Small intestine (tissue), 7 donors: ENCODE data around the gene SRP9. TPM values are rescaled to one million over a fixed set of nuclear protein-coding genes. Genes with fewer than 3 reads are reported as not detected.
"Not testable (repeated sequence)": the region's sequence is repeated elsewhere in the genome, so short reads cannot be mapped to it uniquely, and the experiment has no call there.

Source experiments
- DNase-seq, 2 donors: peaks; one replicate each; pipeline versions ENCODE4 v3.0.0 to v3.0.0-alpha.2; 2013
- FAIRE-seq: peaks from 2 replicates; lab custom pipeline; 2012; peaks lifted over from hg19 to GRCh38; lab: Jason Lieb, UNC
- H3K27ac ChIP-seq, 3 donors: one replicate each; pipeline ENCODE4 v1.5.1; 2013; ENCODE audit warnings: low read length in 2 of 3, mild to moderate bottlenecking in 2 of 3, control low read depth in 1 of 3, inconsistent platforms in 1 of 3, low read depth in 1 of 3, moderate library complexity in 1 of 3
- H3K27me3 ChIP-seq, 3 donors: one replicate each; pipeline ENCODE4 v1.6.1; 2013; ENCODE audit warnings: low read length in 3 of 3, inconsistent platforms in 1 of 3; ENCODE audit not compliant: control insufficient read depth in 3 of 3, insufficient read depth in 3 of 3
- H3K36me3 ChIP-seq, 3 donors: one replicate each; pipeline ENCODE4 v1.6.1; 2013; ENCODE audit warnings: low read length in 3 of 3, inconsistent platforms in 1 of 3, low read depth in 1 of 3, mild to moderate bottlenecking in 1 of 3, moderate library complexity in 1 of 3; ENCODE audit not compliant: control insufficient read depth in 3 of 3, insufficient read depth in 2 of 3
- H3K4me1 ChIP-seq, 3 donors: one replicate each; pipeline ENCODE4 v1.6.1; 2013; ENCODE audit warnings: low read length in 2 of 3, inconsistent platforms in 1 of 3, low read depth in 1 of 3, mild to moderate bottlenecking in 1 of 3, moderate library complexity in 1 of 3; ENCODE audit not compliant: control insufficient read depth in 3 of 3, insufficient read depth in 2 of 3
- H3K4me3 ChIP-seq, 3 donors: one replicate each; pipeline ENCODE4 v1.5.1; 2013; ENCODE audit warnings: low read length in 3 of 3, control low read depth in 1 of 3, inconsistent platforms in 1 of 3, low read depth in 1 of 3, mild to moderate bottlenecking in 1 of 3, moderate library complexity in 1 of 3
- H3K9me3 ChIP-seq, 2 donors: one replicate each; pipeline ENCODE4 v1.6.1; 2013; ENCODE audit warnings: low read depth in 1 of 2, low read length in 1 of 2; ENCODE audit not compliant: control insufficient read depth in 2 of 2, insufficient read depth in 1 of 2
- WGBS, 3 donors: extraction: QIAGEN DNeasy Blood & Tissue Kit; methylation state at CpG; one replicate each; pipeline ENCODE4 v1.1.7; 2013; 5-methylcytosine and 5-hydroxymethylcytosine counted together
- polyA plus RNA-seq, 4 donors: library from polyadenylated mRNA; stranded (reverse) in 3 of 4; unstranded in 1 of 4; fragments of 200-250 nt in 3 of 4; fragments of 120-200 nt in 1 of 4; gene quantifications; one replicate each; pipeline versions ENCODE4 v1.2.1 to v1.2.3, GENCODE V29; 2013
- donor health status: healthy with polysubstance abuse.
- donor health status: control.
- donor health status: control.
- donor health status: Bipolar disorder and iron deficiency.
- donor health status: healthy.

The SRP9 gene
- polyA plus RNA-seq, 4 donors: 219 to 331 (median 289) TPM

- 66 to 89% (median 77%) methylated on average over 3 of the region's 3 CpGs for WGBS, 3 donors
- H3K4me1 ChIP-seq: peaks cover 2 to 20% (median 6%) of the 10 kb centered on the region in 3 donors
Measured at GRCh38 chr1:225774281-225775147, 3.1 kb upstream of the SRP9 start.

DNA sequence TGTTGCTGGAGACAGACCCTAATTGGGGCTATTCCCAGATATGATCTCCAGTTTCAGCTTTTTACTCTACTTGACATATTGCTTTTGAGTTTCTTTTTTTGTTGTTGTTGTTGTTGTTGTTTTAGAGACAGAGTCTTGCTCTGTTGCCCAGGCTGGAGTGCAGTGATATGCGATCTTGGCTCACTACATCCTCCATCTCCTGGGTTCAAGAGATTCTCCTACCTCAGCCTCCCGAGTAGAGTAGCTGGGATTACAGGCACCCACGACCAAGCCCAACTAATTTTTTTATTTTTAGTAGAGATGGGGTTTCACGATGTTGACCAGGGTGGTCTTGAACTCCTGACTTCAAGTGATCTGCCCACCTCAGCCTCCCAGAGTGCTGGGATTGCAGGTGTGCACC, 1.3 kb upstream of the SRP9 start:
- FAIRE-seq (no peak), DNase-seq (no peak)
- H3K27ac ChIP-seq: no peak overlapping the region
- H3K4me3 ChIP-seq: no peak overlapping the region
- 92 to 95% (median 92%) methylated on average over 4 of the region's 4 CpGs for WGBS, 3 donors
- H3K27me3 ChIP-seq: no peaks in the 10 kb centered on the region
- peaks cover 4 to 20% (median 6%) of the 10 kb centered on the region in 3 donors for H3K4me1 ChIP-seq
- no peaks in the 10 kb centered on the region for H3K9me3 ChIP-seq
- H3K36me3 ChIP-seq: peaks cover 0 to 6% (median 0%) of the 10 kb centered on the region in 3 donors

More at GRCh38 chr1:225774281-225775147, 3.1 kb upstream of the SRP9 start:
- Histone ChIP-seq H3K4me3 (no peak overlapping the region), H3K27me3 (no peaks in the 10 kb centered on the region), H3K9me3 (no peaks in the 10 kb centered on the region), H3K27ac (no peak overlapping the region), H3K36me3 (no peaks in the 10 kb centered on the region)
- DNase-seq (no peak), FAIRE-seq (no peak)

- FAIRE-seq: no peak
- Histone ChIP-seq H3K4me1 (peaks cover 3 to 16% (median 4%) of the 10 kb centered on the region in 3 donors), H3K36me3 (peaks cover 0 to 8% (median 0%) of the 10 kb centered on the region in 3 donors), H3K4me3 (peak overlapping the region in 2 of 3 donors; percentile 13 to 82), H3K27ac (peak overlapping the region; percentile 47 to 99 (median 66)), H3K9me3 (no peaks in the 10 kb centered on the region), H3K27me3 (no peaks in the 10 kb centered on the region)
- DNase-seq: no peak
- WGBS, 3 donors: 18 to 19% (median 18%) methylated on average over 18 of the region's 18 CpGs
Measured at GRCh38 chr1:225777058-225777582, 506 bp upstream of the SRP9 start.

- Histone ChIP-seq H3K4me3 (peak overlapping the region; percentile 71 to 91 (median 82)), H3K27me3 (no peaks in the 10 kb centered on the region), H3K9me3 (no peaks in the 10 kb centered on the region), H3K4me1 (peaks cover 3 to 7% (median 4%) of the 10 kb centered on the region in 3 donors), H3K36me3 (peaks cover 0 to 10% (median 0%) of the 10 kb centered on the region in 3 donors), H3K27ac (peak overlapping the region; percentile 97 to 99 (median 98))
- WGBS, 3 donors: 0 to 1% (median 0%) methylated on average over 3 of the region's 3 CpGs
- DNase-seq: no peak
- FAIRE-seq: no peak
Measured at GRCh38 chr1:225778337-225778669, 677 bp downstream of the SRP9 start.

GRCh38 chr1:225779165-225779564, 1.5 kb downstream of the SRP9 start:
- not testable (repeated sequence) for H3K27me3 ChIP-seq, DNase-seq, H3K27ac ChIP-seq, FAIRE-seq, H3K36me3 ChIP-seq, H3K4me1 ChIP-seq, H3K9me3 ChIP-seq
- peak overlapping the region in 2 of 3 donors; percentile 82 to 91 for H3K4me3 ChIP-seq
- WGBS, 3 donors: 12 to 37% (median 17%) methylated on average over 13 of the region's 13 CpGs

DNA sequence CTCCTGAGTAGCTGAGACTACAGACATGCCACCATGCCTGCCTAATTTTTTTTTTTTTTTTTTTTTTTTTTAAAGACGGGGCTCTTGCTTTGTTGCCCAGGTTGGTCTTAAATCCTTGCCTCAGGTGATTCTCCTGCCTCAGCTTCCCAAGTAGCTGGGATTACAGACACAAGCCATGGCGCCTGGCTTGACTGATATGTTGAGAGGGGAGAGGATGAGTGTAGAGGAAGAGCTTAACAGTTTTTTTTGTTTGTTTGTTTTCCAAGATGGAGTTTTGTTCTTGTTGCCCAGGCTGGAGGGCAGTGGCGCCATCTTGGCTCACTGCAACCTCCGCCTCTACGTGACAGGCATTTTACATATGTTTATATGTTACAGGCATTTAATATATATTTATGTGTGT, 2.5 kb downstream of the SRP9 start:
- H3K9me3 ChIP-seq: no peaks in the 10 kb centered on the region
- 85 to 92% (median 90%) methylated on average over 5 of the region's 5 CpGs for WGBS, 3 donors
- no peak for DNase-seq
- H3K4me1 ChIP-seq: peaks cover 3 to 7% (median 4%) of the 10 kb centered on the region in 3 donors
- no peaks in the 10 kb centered on the region for H3K27me3 ChIP-seq
- no peak overlapping the region for H3K27ac ChIP-seq
- H3K4me3 ChIP-seq: no peak overlapping the region
- FAIRE-seq: no peak
- peaks cover 0 to 19% (median 5%) of the 10 kb centered on the region in 3 donors for H3K36me3 ChIP-seq

- 96 to 100% (median 96%) methylated on average over 1 of the region's 1 CpG for WGBS, 3 donors
- no peak overlapping the region for H3K4me3 ChIP-seq
- peaks cover 3 to 7% (median 4%) of the 10 kb centered on the region in 3 donors for H3K4me1 ChIP-seq
- H3K36me3 ChIP-seq: peaks cover 0 to 22% (median 5%) of the 10 kb centered on the region in 3 donors
- no peak for DNase-seq
- H3K9me3 ChIP-seq: no peaks in the 10 kb centered on the region
- H3K27ac ChIP-seq: no peak overlapping the region
- H3K27me3 ChIP-seq: no peaks in the 10 kb centered on the region
- FAIRE-seq: no peak
Measured at GRCh38 chr1:225780630-225781029, 3.0 kb downstream of the SRP9 start.

DNA sequence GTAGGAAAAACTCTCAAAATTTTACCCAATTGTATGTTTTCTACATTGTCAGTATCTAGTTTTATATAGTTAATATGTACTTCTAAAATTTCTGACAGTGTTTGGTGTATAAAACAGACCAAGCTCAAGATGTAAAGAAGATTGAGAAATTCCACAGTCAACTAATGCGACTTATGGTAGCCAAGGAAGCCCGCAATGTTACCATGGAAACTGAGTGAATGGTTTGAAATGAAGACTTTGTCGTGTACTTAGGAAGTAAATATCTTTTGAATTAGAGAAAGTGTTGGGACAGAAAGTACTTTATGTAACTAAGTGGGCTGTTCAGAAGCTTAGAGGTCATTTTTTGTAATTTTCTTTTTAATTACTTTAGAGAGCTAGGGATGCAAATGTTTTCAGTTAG, 11.5 kb downstream of the SRP9 start:
- H3K27ac ChIP-seq, H3K4me3 ChIP-seq, H3K27me3 ChIP-seq, DNase-seq, FAIRE-seq, H3K4me1 ChIP-seq: not testable (repeated sequence)
- peaks cover 0 to 19% of the 10 kb centered on the region in 2 donors for H3K9me3 ChIP-seq
- H3K36me3 ChIP-seq: peaks cover 3 to 46% (median 25%) of the 10 kb centered on the region in 3 donors
- WGBS, 3 donors: 75 to 100% (median 90%) methylated on average over 1 to 3 of the region's 3 CpGs
